SKM-1 treated with dmso at 0.1 percent for 144 hours (cell line): ENCODE data around the gene MST1.

ENCODE experiments used
- DNase-seq: peaks from one replicate; lab custom pipeline; 2025; ENCODE audit not compliant: unreplicated experiment; lab: John Stamatoyannopoulos, UW

MST1 gene

DNA sequence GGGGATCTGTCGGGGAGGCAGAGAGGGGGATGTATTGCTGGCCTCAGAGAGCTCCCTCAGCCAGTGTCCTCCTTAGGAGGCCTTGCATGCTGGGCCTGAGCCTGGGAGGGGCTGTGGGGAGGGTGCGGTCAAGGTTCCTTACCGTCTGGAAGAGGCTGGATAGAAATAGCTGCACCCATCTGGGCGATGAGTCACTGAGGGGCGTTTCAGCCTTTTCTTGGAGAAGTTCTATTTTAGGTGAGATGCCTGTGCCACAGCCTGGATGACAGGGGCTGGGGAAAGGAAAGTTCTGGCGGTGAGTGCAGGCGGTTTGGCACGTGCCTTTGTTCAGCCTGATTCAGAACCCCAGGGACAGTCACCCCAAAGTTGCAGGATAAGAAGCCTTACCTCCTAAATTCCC is 50.8 kb downstream of the MST1 start:
- DNase-seq, result no peak

DNA sequence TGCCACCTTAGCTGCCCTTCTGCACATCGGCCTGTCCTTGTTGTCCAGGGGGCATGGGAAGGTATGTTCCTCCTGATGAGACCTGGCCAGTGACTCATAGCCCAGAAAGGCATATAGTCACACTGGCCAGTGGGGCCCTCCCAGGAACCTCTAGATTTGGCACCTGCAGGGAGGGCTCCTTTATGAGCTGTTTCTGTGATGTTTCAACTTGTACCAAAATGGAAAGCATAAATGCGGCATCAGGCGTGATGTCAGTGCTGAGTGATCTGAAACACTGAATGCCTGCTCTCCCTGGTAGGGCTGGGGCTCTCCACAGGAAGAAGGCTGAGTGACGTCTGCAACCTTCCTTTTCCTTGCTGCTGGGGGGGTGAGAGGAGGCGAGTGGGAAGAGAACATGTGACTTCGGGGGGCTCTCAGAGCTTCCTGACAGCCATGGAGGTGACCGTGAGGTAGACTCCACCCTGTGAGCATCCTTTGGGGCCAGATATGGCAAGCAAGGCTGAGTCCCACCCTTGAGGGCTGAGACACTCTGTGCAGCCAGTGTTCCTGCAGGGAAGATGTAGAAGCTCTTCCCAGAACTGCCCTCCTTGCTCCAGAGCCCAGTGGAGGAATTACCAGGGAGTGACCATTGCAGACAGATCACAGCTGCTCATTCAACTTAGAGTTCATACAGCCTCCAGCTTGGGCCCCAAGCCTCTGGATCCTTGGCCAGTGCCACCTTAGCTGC is 52.2 kb downstream of the MST1 start:
- no peak for DNase-seq

DNA sequence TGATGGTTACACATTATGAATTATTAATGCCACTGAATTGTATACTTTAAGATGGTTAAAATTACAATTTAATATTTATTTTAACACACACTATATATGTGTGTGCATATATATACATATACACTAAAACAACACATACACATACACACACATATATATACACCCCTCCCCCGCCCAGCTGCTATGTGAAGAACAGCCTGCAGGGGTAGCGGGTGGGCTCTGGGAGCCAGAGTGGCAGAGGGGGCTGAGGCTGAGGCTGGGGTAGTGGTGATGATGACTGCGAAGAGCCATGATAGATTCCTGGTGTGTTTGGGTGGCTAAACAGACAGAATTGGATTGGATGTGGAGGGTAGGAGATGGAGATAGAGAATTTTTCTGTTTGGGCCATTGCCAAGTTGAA is 54.5 kb downstream of the MST1 start:
- no peak for DNase-seq
